Muscle layer of duodenum (tissue), 2 donors: ENCODE results near the gene CST9.

Experiments
- H3K27ac ChIP-seq: one replicate; pipeline ENCODE4 v1.7.0; 2013; ENCODE audit warnings: mild to moderate bottlenecking, low read length
- H3K27me3 ChIP-seq: one replicate; pipeline ENCODE4 v1.7.0; 2013; ENCODE audit warnings: low read depth, mild to moderate bottlenecking, control low read depth, low read length
- H3K36me3 ChIP-seq, 2 donors: one replicate each; pipeline ENCODE4 v1.7.0; 2013; ENCODE audit warnings: low read length in 2 of 2, control low read depth in 1 of 2, mild to moderate bottlenecking in 1 of 2; ENCODE audit not compliant: insufficient read depth in 2 of 2, control insufficient read depth in 1 of 2
- H3K4me1 ChIP-seq, 2 donors: one replicate each; pipeline ENCODE4 v1.7.0; 2013; ENCODE audit warnings: low read length in 2 of 2, mild to moderate bottlenecking in 2 of 2, control low read depth in 1 of 2, moderate library complexity in 1 of 2; ENCODE audit not compliant: insufficient read depth in 2 of 2, control insufficient read depth in 1 of 2
- H3K4me3 ChIP-seq, 2 donors: one replicate each; pipeline ENCODE4 v1.7.0; 2013; ENCODE audit warnings: low read length in 2 of 2, low read depth in 1 of 2, mild to moderate bottlenecking in 1 of 2
- H3K9me3 ChIP-seq, 2 donors: one replicate each; pipeline ENCODE4 v1.7.0; 2013; ENCODE audit warnings: low read length in 2 of 2, control low read depth in 1 of 2, mild to moderate bottlenecking in 1 of 2; ENCODE audit not compliant: control insufficient read depth in 1 of 2
- donor health status: healthy.

CST9 gene

GRCh38 chr20:23562721-23563342 lies 42.9 kb downstream of the CST9 start:
- H3K4me3 ChIP-seq = peak overlapping the region in 1 of 2 donors; percentile 32
- no peak overlapping the region for H3K27ac ChIP-seq
- H3K27me3 ChIP-seq = no peaks in the 10 kb centered on the region
- H3K9me3 ChIP-seq = peaks cover 8 to 29% of the 10 kb centered on the region in 2 donors
- H3K4me1 ChIP-seq = no peaks in the 10 kb centered on the region
- no peaks in the 10 kb centered on the region for H3K36me3 ChIP-seq

DNA sequence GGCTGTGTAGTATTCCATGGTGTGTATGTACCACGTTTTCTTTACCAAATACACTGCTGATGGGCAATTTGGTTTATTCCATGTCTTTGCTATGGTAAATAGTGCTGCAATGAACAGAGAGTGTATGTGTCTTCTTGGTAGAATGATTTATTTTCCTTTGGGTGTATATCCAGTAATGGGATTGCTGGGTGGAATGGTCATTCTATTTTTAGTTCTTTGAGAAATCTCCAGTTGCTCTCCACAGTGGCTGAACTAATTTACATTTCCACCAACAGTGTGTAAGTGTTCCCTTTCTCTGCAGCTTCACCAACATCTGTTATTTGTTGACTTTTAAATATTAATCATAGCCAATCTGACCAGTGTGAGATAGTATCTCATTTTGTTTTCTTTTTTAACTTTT lies 51.3 kb downstream of the CST9 start:
- Histone ChIP-seq H3K27ac (no peak overlapping the region), H3K4me1 (no peaks in the 10 kb centered on the region), H3K27me3 (no peaks in the 10 kb centered on the region), H3K4me3 (no peak overlapping the region), H3K36me3 (no peaks in the 10 kb centered on the region), H3K9me3 (peaks cover 0 to 5% of the 10 kb centered on the region in 2 donors)
